OCI-LY3 (cell line): ENCODE data around the gene VSTM5.

Experiments
- H2AFZ ChIP-seq: fragments of 200-600, 300-600 bp; shearing (Covaris generic); 2 replicates; pipeline ENCODE4 v1.6.0; 2014; ENCODE audit warnings: antibody characterized with exemption, low read depth, low read length
- H3K27ac ChIP-seq: fragments of 200-600, 300-600 bp; sonication (generic); 2 replicates; pipeline ENCODE4 v1.5.1; 2014; ENCODE audit warnings: mild to moderate bottlenecking, low read length, moderate library complexity, mixed read lengths
- H3K27me3 ChIP-seq: fragments of 200-600, 300-600 bp; sonication (generic); 2 replicates; pipeline ENCODE4 v1.6.1; 2014; ENCODE audit warnings: low read depth, low read length, mixed read lengths
- H3K36me3 ChIP-seq: fragments of 200-600, 300-600 bp; sonication (generic); replicated peaks from 2 replicates; pipeline ENCODE3; 2014; ENCODE audit warnings: low read depth, low read length, mixed read lengths
- H3K4me1 ChIP-seq: fragments of 300-600, 200-600 bp; sonication (generic); 2 replicates; pipeline ENCODE4 v1.6.1; 2014; ENCODE audit warnings: low read length, mixed read lengths
- H3K4me2 ChIP-seq: fragments of 200-600, 300-600 bp; sonication (generic); 2 replicates; pipeline ENCODE4 v1.6.1; 2014; ENCODE audit warnings: low read length, mixed read lengths
- H3K4me3 ChIP-seq: fragments of 300-600, 200-600 bp; sonication (generic); 2 replicates; pipeline ENCODE4 v1.5.1; 2014; ENCODE audit warnings: antibody characterized with exemption, mild to moderate bottlenecking, low read length, moderate library complexity
- H3K79me2 ChIP-seq: fragments of 300-600, 200-600 bp; shearing (Covaris generic); 2 replicates; pipeline ENCODE4 v1.6.1; 2014; ENCODE audit warnings: mild to moderate bottlenecking, low read length, mixed read lengths
- H3K9ac ChIP-seq: fragments of 300-600, 200-600 bp; shearing (Covaris generic); 2 replicates; pipeline ENCODE4 v1.6.0; 2014; ENCODE audit warnings: mild to moderate bottlenecking, low read length, moderate library complexity
- H3K9me3 ChIP-seq: fragments of 200-600, 300-600 bp; shearing (Covaris generic); 2 replicates; pipeline ENCODE4 v1.6.1; 2014; ENCODE audit warnings: low read length, mixed read lengths; ENCODE audit not compliant: insufficient read depth
- H4K20me1 ChIP-seq: fragments of 200-600, 300-600 bp; sonication (generic); 2 replicates; pipeline ENCODE4 v1.6.1; 2016; ENCODE audit warnings: low read length, mixed read lengths; ENCODE audit not compliant: insufficient read depth
- CTCF ChIP-seq: fragments of 200-600, 300-600 bp; sonication (generic); IDR thresholded peaks from 2 replicates; pipeline ENCODE4 v1.5.1; 2014; ENCODE audit warnings: antibody characterized with exemption, low read length, low read depth
- EZH2phosphoT487 ChIP-seq: fragments of 200-600 bp; shearing (Covaris generic); IDR thresholded peaks from 2 replicates; pipeline ENCODE4 v1.6.1; 2018; ENCODE audit warnings: antibody characterized with exemption, mixed run types, low read depth

Gene VSTM5

DNA sequence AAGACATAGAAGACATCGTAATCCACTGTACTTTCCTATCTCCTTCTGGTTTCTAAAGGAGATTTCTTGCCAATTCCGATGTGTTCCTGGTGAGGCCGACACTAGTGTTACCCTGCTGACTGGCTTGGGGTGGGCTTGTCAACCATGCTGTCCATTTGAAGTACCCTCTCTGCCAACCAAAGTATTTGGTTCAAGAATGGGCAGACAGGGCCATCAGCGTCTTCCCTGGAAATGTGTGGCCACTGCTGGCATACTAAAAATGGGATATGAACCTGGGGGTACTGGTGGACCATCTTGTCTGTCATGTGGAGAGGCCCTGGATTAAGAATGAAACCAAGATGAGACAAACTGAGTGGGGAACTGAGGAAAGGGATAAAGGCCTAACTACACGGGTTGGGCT lies 1.8 kb upstream of the VSTM5 start:
- no peaks in the 10 kb centered on the region for H3K9me3 ChIP-seq
- no peaks in the 10 kb centered on the region for H3K36me3 ChIP-seq
- no peaks in the 10 kb centered on the region for H4K20me1 ChIP-seq
- no peaks in the 10 kb centered on the region for H3K27me3 ChIP-seq
- H3K4me3 ChIP-seq = no peak overlapping the region
- TF ChIP-seq EZH2phosphoT487 = no peak
- TF ChIP-seq CTCF = no peak
- no peaks in the 10 kb centered on the region for H3K79me2 ChIP-seq
- H3K4me1 ChIP-seq = no peaks in the 10 kb centered on the region
- H3K4me2 ChIP-seq = no peak overlapping the region
- no peak overlapping the region for H2AFZ ChIP-seq
- no peak overlapping the region for H3K9ac ChIP-seq
- no peak overlapping the region for H3K27ac ChIP-seq

DNA sequence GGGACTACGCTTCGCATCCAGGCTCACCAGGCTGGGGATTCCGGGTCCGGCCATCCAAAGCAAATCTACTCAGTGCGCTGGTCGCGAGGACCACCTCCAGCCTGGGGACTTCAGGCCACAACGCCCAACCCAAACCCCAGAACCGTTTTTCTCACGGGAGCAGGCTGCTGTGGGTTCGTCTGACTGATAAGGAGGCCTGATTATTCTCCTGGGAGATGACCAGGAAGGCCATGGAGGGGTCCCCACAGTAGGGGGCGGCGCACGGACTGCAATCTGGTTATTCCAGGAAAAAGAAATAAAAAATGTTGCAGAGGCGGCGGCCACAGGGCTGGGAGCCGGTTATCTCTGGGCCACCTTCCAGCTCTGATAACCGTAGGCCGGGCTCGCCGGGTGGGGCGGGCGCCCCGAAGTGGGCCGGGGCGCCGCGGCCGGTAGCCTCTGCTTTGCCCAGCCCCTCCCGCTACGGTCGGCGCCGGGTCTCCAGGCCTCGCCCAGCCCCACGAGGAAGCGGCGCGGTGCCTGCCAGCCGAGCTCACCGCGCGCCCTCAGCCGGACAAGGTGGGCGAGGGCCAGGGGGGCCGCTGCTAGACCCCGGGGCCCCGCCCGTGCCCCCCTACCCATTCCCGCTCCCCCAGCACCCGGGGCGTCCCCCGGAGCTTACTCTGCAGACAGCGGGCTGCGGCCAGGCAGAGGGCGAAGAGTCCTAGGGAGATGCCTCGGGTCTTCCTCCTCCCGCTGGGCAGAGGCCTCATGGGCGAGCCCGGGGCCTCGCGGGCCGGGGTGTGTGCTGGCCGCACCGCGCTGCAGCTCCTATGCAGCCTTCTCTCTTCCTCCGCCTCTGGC lies 446 bp downstream of the VSTM5 start:
- no peak for TF ChIP-seq EZH2phosphoT487
- no peak for TF ChIP-seq CTCF
- Histone ChIP-seq H3K4me2 (no peak overlapping the region), H3K79me2 (no peaks in the 10 kb centered on the region), H3K9me3 (no peaks in the 10 kb centered on the region), H3K27ac (no peak overlapping the region), H3K27me3 (no peaks in the 10 kb centered on the region), H3K9ac (no peak overlapping the region), H3K4me1 (no peaks in the 10 kb centered on the region), H4K20me1 (no peaks in the 10 kb centered on the region), H3K4me3 (no peak overlapping the region), H3K36me3 (no peaks in the 10 kb centered on the region), H2AFZ (no peak overlapping the region)

DNA sequence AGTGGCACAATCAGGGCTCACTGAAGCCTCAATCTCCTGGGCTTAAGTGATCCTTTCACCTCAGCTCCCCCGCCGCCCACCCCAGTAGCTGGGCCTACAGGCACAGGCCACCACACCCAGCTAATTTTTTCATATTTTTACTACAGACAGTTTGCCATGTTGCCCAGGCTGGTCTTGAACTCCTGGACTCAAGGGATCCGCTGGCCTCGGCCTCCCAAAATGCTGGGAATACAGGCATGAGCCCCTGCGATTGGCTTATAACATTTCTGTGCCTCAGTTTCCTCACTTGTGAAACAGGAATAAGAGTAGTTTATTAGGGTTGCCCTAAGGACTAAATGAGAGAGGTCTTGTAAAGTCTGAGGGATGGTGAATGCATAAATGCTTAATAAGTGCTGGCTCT lies 1.2 kb downstream of the VSTM5 start:
- Histone ChIP-seq H3K9me3 (no peaks in the 10 kb centered on the region), H2AFZ (no peak overlapping the region), H4K20me1 (no peaks in the 10 kb centered on the region), H3K36me3 (no peaks in the 10 kb centered on the region), H3K4me3 (no peak overlapping the region), H3K27ac (no peak overlapping the region), H3K79me2 (no peaks in the 10 kb centered on the region), H3K4me2 (no peak overlapping the region), H3K27me3 (no peaks in the 10 kb centered on the region), H3K9ac (no peak overlapping the region), H3K4me1 (no peaks in the 10 kb centered on the region)
- no peak for TF ChIP-seq CTCF
- no peak for TF ChIP-seq EZH2phosphoT487

DNA sequence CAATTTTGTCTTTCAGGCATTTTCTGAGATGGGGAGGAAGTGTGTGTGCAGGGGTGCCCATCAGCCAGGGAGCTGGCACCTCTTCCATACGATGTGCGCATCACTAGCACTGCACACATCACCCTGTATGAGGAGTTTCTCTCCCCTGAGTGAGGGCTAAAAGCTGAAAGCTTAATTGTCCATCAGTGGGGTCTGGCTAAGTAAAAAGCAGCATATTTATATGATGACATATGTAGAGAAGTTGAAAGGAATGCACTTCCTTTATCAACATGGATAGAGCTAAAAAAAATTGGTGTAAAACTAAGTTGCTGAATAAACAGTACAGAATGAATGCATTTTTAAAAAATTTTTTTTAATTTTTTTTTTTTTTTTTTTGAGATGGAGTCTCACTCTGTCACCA lies 4.0 kb downstream of the VSTM5 start:
- no peaks in the 10 kb centered on the region for H3K4me1 ChIP-seq
- no peak overlapping the region for H3K9ac ChIP-seq
- H3K27ac ChIP-seq = no peak overlapping the region
- no peaks in the 10 kb centered on the region for H3K36me3 ChIP-seq
- no peaks in the 10 kb centered on the region for H3K79me2 ChIP-seq
- TF ChIP-seq CTCF (no peak), EZH2phosphoT487 (no peak)
- H3K4me3 ChIP-seq = no peak overlapping the region
- no peaks in the 10 kb centered on the region for H3K9me3 ChIP-seq
- H2AFZ ChIP-seq = no peak overlapping the region
- no peak overlapping the region for H3K4me2 ChIP-seq
- no peaks in the 10 kb centered on the region for H3K27me3 ChIP-seq
- no peaks in the 10 kb centered on the region for H4K20me1 ChIP-seq
